PC-3 (cell line): ENCODE measurements around the gene FBXO17.

Source experiments
- EZH2 ChIP-seq: fragments of 300-600 bp; sonication (generic); IDR thresholded peaks from one replicate; pipeline ENCODE4 v1.6.1; 2017; ENCODE audit warnings: antibody characterized with exemption, mild to moderate bottlenecking, low read length; ENCODE audit not compliant: unreplicated experiment
- EZH2phosphoT487 ChIP-seq: fragments of 300-600 bp; sonication (generic); IDR thresholded peaks from 2 replicates; pipeline ENCODE4 v1.6.1; 2018; ENCODE audit warnings: mild to moderate bottlenecking, antibody characterized with exemption, low read length, borderline replicate concordance
- TF ChIP-seq, protein P1 (sequence below): fragments of 300-600 bp; sonication (generic); conservative IDR thresholded peaks from 2 replicates; pipeline ENCODE4 v1.5.1; 2017; ENCODE audit warnings: antibody characterized with exemption, low read depth, mild to moderate bottlenecking, low read length

DNA sequence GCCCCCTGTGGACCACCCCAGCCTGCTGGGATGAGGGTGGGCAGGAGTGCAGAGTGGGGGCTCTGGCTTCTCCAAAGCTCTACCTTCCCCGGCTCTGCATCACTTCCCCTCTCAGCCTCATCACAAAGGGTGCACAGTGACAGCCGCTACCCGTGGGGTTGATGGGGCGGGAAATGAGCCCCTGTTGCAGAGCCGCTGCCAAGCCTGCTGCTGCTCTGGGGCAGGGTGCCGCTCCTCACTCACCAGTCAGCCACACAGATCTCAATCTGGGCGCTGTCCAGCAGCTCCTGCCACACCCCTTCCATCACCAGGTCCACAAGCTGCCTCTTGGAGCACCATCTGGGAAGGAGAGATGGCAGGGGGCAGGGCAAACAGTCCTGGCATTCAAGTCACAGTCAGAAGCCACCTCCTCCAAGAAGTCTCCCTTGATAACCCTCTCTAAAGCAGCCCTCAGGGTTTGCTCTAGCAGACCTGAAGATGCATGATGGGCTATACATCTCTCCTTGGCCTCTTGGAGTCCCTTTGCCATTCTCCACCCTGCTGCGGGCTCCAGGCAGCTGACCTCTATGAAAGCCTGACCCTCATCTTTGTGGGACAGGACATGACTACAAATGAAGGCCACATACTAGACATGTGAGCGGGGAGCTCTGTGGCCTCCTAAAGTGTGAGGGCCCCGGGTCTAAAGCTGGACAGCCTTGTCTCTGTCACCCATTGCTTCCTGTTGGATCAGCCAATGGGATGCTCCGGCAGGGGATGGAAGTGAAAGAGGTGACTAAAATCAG lies 29.1 kb downstream of the FBXO17 start:
- no peak for TF ChIP-seq EZH2phosphoT487
- TF ChIP-seq, protein P1, sequence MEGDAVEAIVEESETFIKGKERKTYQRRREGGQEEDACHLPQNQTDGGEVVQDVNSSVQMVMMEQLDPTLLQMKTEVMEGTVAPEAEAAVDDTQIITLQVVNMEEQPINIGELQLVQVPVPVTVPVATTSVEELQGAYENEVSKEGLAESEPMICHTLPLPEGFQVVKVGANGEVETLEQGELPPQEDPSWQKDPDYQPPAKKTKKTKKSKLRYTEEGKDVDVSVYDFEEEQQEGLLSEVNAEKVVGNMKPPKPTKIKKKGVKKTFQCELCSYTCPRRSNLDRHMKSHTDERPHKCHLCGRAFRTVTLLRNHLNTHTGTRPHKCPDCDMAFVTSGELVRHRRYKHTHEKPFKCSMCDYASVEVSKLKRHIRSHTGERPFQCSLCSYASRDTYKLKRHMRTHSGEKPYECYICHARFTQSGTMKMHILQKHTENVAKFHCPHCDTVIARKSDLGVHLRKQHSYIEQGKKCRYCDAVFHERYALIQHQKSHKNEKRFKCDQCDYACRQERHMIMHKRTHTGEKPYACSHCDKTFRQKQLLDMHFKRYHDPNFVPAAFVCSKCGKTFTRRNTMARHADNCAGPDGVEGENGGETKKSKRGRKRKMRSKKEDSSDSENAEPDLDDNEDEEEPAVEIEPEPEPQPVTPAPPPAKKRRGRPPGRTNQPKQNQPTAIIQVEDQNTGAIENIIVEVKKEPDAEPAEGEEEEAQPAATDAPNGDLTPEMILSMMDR = no peak
- no peak for TF ChIP-seq EZH2
